ENCODE measurements around the gene KCNH2. TPM values are rescaled to one million over a fixed set of nuclear protein-coding genes. Genes with fewer than 3 reads are reported as not detected.

KCNH2 gene
- total RNA-seq, 2 donors from 2014 or later, result 1.1 to 1.9 TPM

GRCh38 chr7:150999001-150999400 is 20.9 kb upstream of the KCNH2 start:
- WGBS, 2 experiments (ENCODE audit: insufficient coverage in 1 of 2, insufficient read length in 1 of 2), result 94% methylated on average over 8 to 12 of the region's 12 CpGs
- H3K36me3 ChIP-seq (ENCODE audit: control insufficient read depth, insufficient read depth, low read length), result no peaks in the 10 kb centered on the region
- no peak for TF ChIP-seq CTCF (conservative IDR thresholded peaks at IDR 0.05)
- no peaks in the 10 kb centered on the region for H3K4me1 Mint-ChIP-seq
- no peak overlapping the region for H3K4me3 ChIP-seq (ENCODE audit: low read length)
- no peak overlapping the region for H3K4me3 Mint-ChIP-seq
- H3K9ac ChIP-seq (ENCODE audit: extremely low read depth, low read length, poor library complexity, severe bottlenecking), result no peak overlapping the region
- peaks cover 6% of the 10 kb centered on the region for H3K4me1 ChIP-seq (ENCODE audit: control insufficient read depth, insufficient read depth, low read length)
- no peaks in the 10 kb centered on the region for H3K36me3 Mint-ChIP-seq (ENCODE audit: low read depth)
- H3K27ac Mint-ChIP-seq, result no peak overlapping the region
- no peaks in the 10 kb centered on the region for H3K9me3 Mint-ChIP-seq
- no peak for DNase-seq
- H3K27ac ChIP-seq (ENCODE audit: low read depth, low read length), result no peak overlapping the region
- H3K27me3 ChIP-seq (ENCODE audit: control insufficient read depth, insufficient read depth, low read length, poor library complexity, severe bottlenecking), result no peaks in the 10 kb centered on the region
- peaks cover 3% of the 10 kb centered on the region for H3K27me3 Mint-ChIP-seq (ENCODE audit: insufficient read depth)
- H3K9me3 ChIP-seq (ENCODE audit: control insufficient read depth, low read length), result no peaks in the 10 kb centered on the region

- no peak for DNase-seq
Measured at GRCh38 chr7:150998341-150998740, 20.2 kb upstream of the KCNH2 start.

GRCh38 chr7:150997817-150998216 is 19.7 kb upstream of the KCNH2 start:
- H3K4me3 Mint-ChIP-seq, result no peak overlapping the region
- 91 to 100% methylated on average over 2 to 5 of the region's 5 CpGs for WGBS, 2 experiments (ENCODE audit: insufficient coverage in 1 of 2, insufficient read length in 1 of 2)
- H3K27ac Mint-ChIP-seq, result no peak overlapping the region
- no peaks in the 10 kb centered on the region for H3K36me3 ChIP-seq (ENCODE audit: control insufficient read depth, insufficient read depth, low read length)
- no peak overlapping the region for H3K27ac ChIP-seq (ENCODE audit: low read depth, low read length)
- DNase-seq, result peak; percentile 31
- no peaks in the 10 kb centered on the region for H3K36me3 Mint-ChIP-seq (ENCODE audit: low read depth)
- no peak overlapping the region for H3K4me3 ChIP-seq (ENCODE audit: low read length)
- H3K9me3 ChIP-seq (ENCODE audit: control insufficient read depth, low read length), result no peaks in the 10 kb centered on the region
- H3K4me1 Mint-ChIP-seq, result no peaks in the 10 kb centered on the region
- H3K27me3 Mint-ChIP-seq (ENCODE audit: insufficient read depth), result peaks cover 3% of the 10 kb centered on the region
- H3K27me3 ChIP-seq (ENCODE audit: control insufficient read depth, insufficient read depth, low read length, poor library complexity, severe bottlenecking), result no peaks in the 10 kb centered on the region
- no peaks in the 10 kb centered on the region for H3K9me3 Mint-ChIP-seq
- H3K9ac ChIP-seq (ENCODE audit: extremely low read depth, low read length, poor library complexity, severe bottlenecking), result no peak overlapping the region
- peaks cover 6% of the 10 kb centered on the region for H3K4me1 ChIP-seq (ENCODE audit: control insufficient read depth, insufficient read depth, low read length)
- TF ChIP-seq CTCF (conservative IDR thresholded peaks at IDR 0.05), result no peak

More at GRCh38 chr7:150998341-150998740, 20.2 kb upstream of the KCNH2 start:
- no peaks in the 10 kb centered on the region for H3K9me3 Mint-ChIP-seq
- Histone ChIP-seq H3K36me3 (ENCODE audit: control insufficient read depth, insufficient read depth, low read length) (no peaks in the 10 kb centered on the region), H3K4me1 (ENCODE audit: control insufficient read depth, insufficient read depth, low read length) (peaks cover 6% of the 10 kb centered on the region), H3K4me3 (ENCODE audit: low read length) (no peak overlapping the region), H3K9me3 (ENCODE audit: control insufficient read depth, low read length) (no peaks in the 10 kb centered on the region), H3K27me3 (ENCODE audit: control insufficient read depth, insufficient read depth, low read length, poor library complexity, severe bottlenecking) (no peaks in the 10 kb centered on the region), H3K9ac (ENCODE audit: extremely low read depth, low read length, poor library complexity, severe bottlenecking) (no peak overlapping the region), H3K27ac (ENCODE audit: low read depth, low read length) (no peak overlapping the region)
- H3K4me3 Mint-ChIP-seq, result no peak overlapping the region
- H3K36me3 Mint-ChIP-seq (ENCODE audit: low read depth), result no peaks in the 10 kb centered on the region
- no peaks in the 10 kb centered on the region for H3K4me1 Mint-ChIP-seq
- no peak overlapping the region for H3K27ac Mint-ChIP-seq
- WGBS, 2 experiments (ENCODE audit: insufficient coverage in 1 of 2, insufficient read length in 1 of 2), result 93 to 97% methylated on average over 13 to 20 of the region's 20 CpGs
- no peak for TF ChIP-seq CTCF (conservative IDR thresholded peaks at IDR 0.05)
- peaks cover 3% of the 10 kb centered on the region for H3K27me3 Mint-ChIP-seq (ENCODE audit: insufficient read depth)

All from endodermal cell (in vitro differentiated cells).